Common myeloid progenitor, CD34-positive (primary cell): ENCODE data around the gene RHCE.
A peak's percentile ranks its signal among the peaks of the same experiment; 100 is the strongest.
"Not testable (repeated sequence)": the region's sequence is repeated elsewhere in the genome, so short reads cannot be mapped to it uniquely, and the experiment has no call there.

Experiments used
- CTCF ChIA-PET: fragments of 350-600 bp; sonication (Branson Sonifier 250); formaldehyde crosslinking; loops from one replicate; lab custom pipeline; 2021; ENCODE audit warnings: antibody characterized with exemption; lab: Charles Lee
- POLR2A ChIA-PET: fragments of 350-600 bp; sonication (Branson Sonifier 250); formaldehyde crosslinking; loops from one replicate; lab custom pipeline; 2021; ENCODE audit warnings: antibody characterized with exemption; lab: Charles Lee
- DNase-seq, 3 donors: peaks; one replicate each; pipeline versions ENCODE4 v3.0.0 to v3.0.0-alpha.2; 2013
- H3K27ac ChIP-seq, 2 experiments: 1 replicate in 1 of 2; 2 replicates in 1 of 2; pipeline ENCODE4 v1.7.0; 2013; ENCODE audit warnings: inconsistent platforms in 2 of 2, low read length in 2 of 2, mild to moderate bottlenecking in 2 of 2, low read depth in 1 of 2, moderate library complexity in 1 of 2; ENCODE audit not compliant: severe bottlenecking in 2 of 2, insufficient read depth in 1 of 2, poor library complexity in 1 of 2
- H3K27me3 ChIP-seq, 5 experiments: replicated peaks in 2 of 5; 1 replicate in 3 of 5; 2 replicates in 2 of 5; pipeline versions ENCODE4 v1.6.1 to v1.7.0; 2013; ENCODE audit warnings: low read length in 4 of 5, mild to moderate bottlenecking in 2 of 5, moderate library complexity in 2 of 5, inconsistent platforms in 1 of 5; ENCODE audit not compliant: insufficient read depth in 5 of 5, control insufficient read depth in 4 of 5
- H3K36me3 ChIP-seq, 4 experiments: 1 replicate in 2 of 4; 2 replicates in 2 of 4; pipeline versions ENCODE4 v1.6.1 to v1.7.0; 2013; ENCODE audit warnings: low read length in 3 of 4, control low read depth in 1 of 4, mild to moderate bottlenecking in 1 of 4; ENCODE audit not compliant: control insufficient read depth in 4 of 4, insufficient read depth in 4 of 4
- H3K4me1 ChIP-seq, 4 experiments: 1 replicate in 3 of 4; 2 replicates in 1 of 4; pipeline versions ENCODE4 v1.6.1 to v1.7.1; 2013; ENCODE audit warnings: low read length in 3 of 4, mild to moderate bottlenecking in 3 of 4, control low read depth in 1 of 4, inconsistent platforms in 1 of 4, moderate library complexity in 1 of 4; ENCODE audit not compliant: control insufficient read depth in 4 of 4, insufficient read depth in 4 of 4; ENCODE audit errors: control extremely low read depth in 1 of 4
- H3K4me3 ChIP-seq, 7 experiments: 1 replicate in 4 of 7; 2 replicates in 3 of 7; pipeline versions ENCODE4 v1.5.1 to v1.7.0; 2013; ENCODE audit warnings: mild to moderate bottlenecking in 7 of 7, low read length in 6 of 7, moderate library complexity in 6 of 7, inconsistent platforms in 2 of 7, low read depth in 2 of 7, control low read depth in 1 of 7; ENCODE audit not compliant: insufficient read depth in 4 of 7, control insufficient read depth in 1 of 7; ENCODE audit errors: extremely low read depth in 1 of 7
- H3K9me3 ChIP-seq, 5 experiments: 1 replicate in 4 of 5; 2 replicates in 1 of 5; pipeline versions ENCODE4 v1.6.1 to v1.7.1; 2013; ENCODE audit warnings: low read length in 4 of 5, mild to moderate bottlenecking in 2 of 5, inconsistent platforms in 1 of 5, low read depth in 1 of 5, moderate library complexity in 1 of 5; ENCODE audit not compliant: control insufficient read depth in 4 of 5, insufficient read depth in 2 of 5; ENCODE audit errors: control extremely low read depth in 1 of 5
- WGBS: methylation state at CpG from one replicate; pipeline ENCODE4 v1.1.5; 2013; ENCODE audit not compliant: insufficient coverage; 5-methylcytosine and 5-hydroxymethylcytosine counted together

The RHCE gene

GRCh38 chr1:25417280-25417679 is 3.3 kb downstream of the RHCE start:
- DNase-seq, POLR2A ChIA-PET, H3K36me3 ChIP-seq, H3K9me3 ChIP-seq, H3K4me1 ChIP-seq, H3K4me3 ChIP-seq, H3K27ac ChIP-seq, H3K27me3 ChIP-seq, CTCF ChIA-PET: not testable (repeated sequence)
- WGBS: 83% methylated on average over 1 of the region's 4 CpGs

- H3K4me1 ChIP-seq, POLR2A ChIA-PET, H3K9me3 ChIP-seq, H3K27ac ChIP-seq, H3K4me3 ChIP-seq, CTCF ChIA-PET, H3K27me3 ChIP-seq, DNase-seq, H3K36me3 ChIP-seq: not testable (repeated sequence)
- no CpG with 5 or more reads among the region's 1 CpG for WGBS
These were observed 6.0 kb downstream of the RHCE start for GRCh38 chr1:25414578-25414977.

- H3K27ac ChIP-seq, CTCF ChIA-PET, H3K27me3 ChIP-seq, H3K4me1 ChIP-seq, DNase-seq, H3K4me3 ChIP-seq, H3K9me3 ChIP-seq, POLR2A ChIA-PET, H3K36me3 ChIP-seq: not testable (repeated sequence)
- no CpG with 5 or more reads among the region's 6 CpGs for WGBS
These were observed 6.5 kb downstream of the RHCE start for GRCh38 chr1:25414157-25414556.

- H3K36me3 ChIP-seq, H3K4me1 ChIP-seq, POLR2A ChIA-PET, H3K27me3 ChIP-seq, H3K9me3 ChIP-seq, H3K4me3 ChIP-seq, H3K27ac ChIP-seq: not testable (repeated sequence)
- peak in 2 of 3 donors; percentile 53 to 69 for DNase-seq
- no CpG with 5 or more reads among the region's 14 CpGs for WGBS
- CTCF ChIA-PET: interaction anchor here (0.8 kb wide), 1 partner anchor 74 kb away, joined by 3 read pairs; no protein-coding TSS in a partner anchor
These were observed 7.6 kb downstream of the RHCE start for GRCh38 chr1:25412872-25413623.

- ChIA-PET POLR2A (interaction anchor here (0.7 kb wide), 1 partner anchor 45 kb away, joined by 5 read pairs; no protein-coding TSS in a partner anchor), CTCF (interaction anchor here (0.7 kb wide), 1 partner anchor 123 kb away, joined by 5 read pairs; no protein-coding TSS in a partner anchor)
- WGBS: 100% methylated on average over 1 of the region's 10 CpGs
- not testable (repeated sequence) for H3K27ac ChIP-seq, H3K27me3 ChIP-seq, H3K4me3 ChIP-seq, H3K9me3 ChIP-seq, H3K4me1 ChIP-seq, DNase-seq, H3K36me3 ChIP-seq
These were observed 10.8 kb downstream of the RHCE start for GRCh38 chr1:25409641-25410427.

- H3K4me3 ChIP-seq, H3K27ac ChIP-seq, H3K36me3 ChIP-seq, H3K27me3 ChIP-seq, POLR2A ChIA-PET, H3K4me1 ChIP-seq, DNase-seq, H3K9me3 ChIP-seq: not testable (repeated sequence)
- WGBS: no CpG with 5 or more reads among the region's 12 CpGs
- CTCF ChIA-PET: interaction anchor here (0.9 kb wide), 1 partner anchor 115 kb away, joined by 3 read pairs; no protein-coding TSS in a partner anchor
These were observed 14.8 kb downstream of the RHCE start for GRCh38 chr1:25405731-25406305.
